GM12891 (cell line): Measurements from ENCODE around the gene UCKL1.
"Not testable (repeated sequence)": the region's sequence is repeated elsewhere in the genome, so short reads cannot be mapped to it uniquely, and the experiment has no call there.

ENCODE experiments used
- DNase-seq: peaks from one replicate; pipeline ENCODE4 v3.0.0; 2011; ENCODE audit warnings: low spot score; ENCODE audit not compliant: insufficient read length
- FAIRE-seq: peaks from 2 replicates; lab custom pipeline; 2011; peaks lifted over from hg19 to GRCh38; lab: Jason Lieb, UNC
- PAX5 ChIP-seq: IDR thresholded peaks from 2 replicates; pipeline ENCODE4 v1.6.1; 2011; ENCODE audit warnings: low read length, moderate library complexity, mild to moderate bottlenecking; ENCODE audit not compliant: insufficient read depth, severe bottlenecking
- POLR2A ChIP-seq: IDR thresholded peaks from 2 replicates; pipeline ENCODE4 v1.6.1; 2011; ENCODE audit warnings: low read depth, low read length, control low read depth
- POLR2AphosphoS5 ChIP-seq: IDR thresholded peaks from 2 replicates; pipeline ENCODE4 v1.6.1; 2011; ENCODE audit warnings: low read depth, low read length, control low read depth
- POU2F2 ChIP-seq: IDR thresholded peaks from 2 replicates; pipeline ENCODE4 v1.6.1; 2011; ENCODE audit warnings: low read depth, mild to moderate bottlenecking, control low read depth, low read length, moderate library complexity
- SPI1 ChIP-seq: IDR thresholded peaks from 2 replicates; pipeline ENCODE4 v1.6.1; 2011; ENCODE audit warnings: low read depth, low read length, control low read depth
- TAF1 ChIP-seq: IDR thresholded peaks from 2 replicates; pipeline ENCODE4 v1.6.1; 2011; ENCODE audit warnings: low read depth, low read length, control low read depth

UCKL1 gene

DNA sequence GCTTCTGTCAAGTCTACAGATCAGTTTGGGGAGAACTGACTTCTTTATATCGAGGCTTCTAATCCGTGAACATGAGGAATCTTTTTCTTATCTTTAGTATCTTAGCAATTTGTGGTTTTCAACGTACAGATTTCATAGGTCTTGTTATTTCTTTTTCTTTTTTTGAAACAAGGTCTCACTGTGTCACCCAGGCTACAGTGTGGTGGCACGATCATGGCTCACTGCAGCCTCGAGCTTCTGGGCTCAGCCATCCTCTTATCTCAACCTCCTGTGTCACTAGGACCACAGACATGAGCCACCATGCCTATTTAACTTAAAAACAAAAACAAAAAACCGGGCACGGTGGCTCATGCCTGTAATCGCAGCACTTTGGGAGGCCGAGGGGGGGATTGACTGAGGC, 32.0 kb downstream of the UCKL1 start:
- TF ChIP-seq POLR2A, result no peak
- TF ChIP-seq POU2F2, result no peak
- TF ChIP-seq TAF1, result no peak
- TF ChIP-seq SPI1, result no peak
- TF ChIP-seq PAX5, result no peak
- TF ChIP-seq POLR2AphosphoS5, result no peak

GRCh38 chr20:63923651-63924050, 32.6 kb downstream of the UCKL1 start:
- no peak for TF ChIP-seq SPI1
- TF ChIP-seq PAX5, result no peak
- no peak for TF ChIP-seq POLR2A
- no peak for TF ChIP-seq POU2F2
- no peak for TF ChIP-seq TAF1
- TF ChIP-seq POLR2AphosphoS5, result no peak
- DNase-seq (no peak), FAIRE-seq (no peak)

More for the DNA sequence above, 32.0 kb downstream of the UCKL1 start:
- DNase-seq, result no peak
- no peak for FAIRE-seq

DNA sequence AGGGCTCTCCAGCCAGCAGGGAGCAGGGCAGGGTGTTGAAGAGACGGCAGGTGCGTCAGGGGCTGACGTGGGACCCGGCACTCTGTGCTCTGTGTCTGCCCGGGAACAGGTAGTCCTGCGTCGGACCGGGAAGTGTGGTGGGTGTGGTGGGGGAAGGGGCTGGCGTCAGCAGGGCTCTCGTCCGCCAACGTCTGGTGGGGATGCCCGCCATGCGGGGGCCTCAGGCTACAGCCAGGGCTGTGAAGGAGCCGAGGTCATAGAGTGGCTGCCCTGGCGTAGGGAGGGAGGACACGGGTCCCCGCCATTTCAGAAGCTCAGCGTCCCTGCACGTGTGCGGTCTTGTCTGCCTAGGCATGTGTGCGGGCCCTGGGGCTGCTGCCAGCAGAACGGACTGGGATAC, 36.0 kb downstream of the UCKL1 start:
- FAIRE-seq (no peak), DNase-seq (no peak)
- TF ChIP-seq SPI1, result no peak
- TF ChIP-seq POLR2A, result no peak
- no peak for TF ChIP-seq TAF1
- no peak for TF ChIP-seq PAX5
- no peak for TF ChIP-seq POLR2AphosphoS5
- no peak for TF ChIP-seq POU2F2

- FAIRE-seq (peak; percentile 35), DNase-seq (no peak)
- TF ChIP-seq POLR2AphosphoS5 (no peak), SPI1 (no peak), TAF1 (no peak), POLR2A (no peak), POU2F2 (no peak), PAX5 (no peak)
Measured at GRCh38 chr20:63919130-63919529, 37.1 kb downstream of the UCKL1 start.

GRCh38 chr20:63917811-63918210, 38.4 kb downstream of the UCKL1 start:
- DNase-seq (no peak), FAIRE-seq (peak; percentile 91)
- TF ChIP-seq POLR2AphosphoS5, result no peak
- TF ChIP-seq POU2F2, result peak; percentile 91
- TF ChIP-seq PAX5, result no peak

GRCh38 chr20:63916371-63916939, 39.8 kb downstream of the UCKL1 start:
- DNase-seq, FAIRE-seq: not testable (repeated sequence)

GRCh38 chr20:63915471-63915870, 40.7 kb downstream of the UCKL1 start:
- no peak for TF ChIP-seq TAF1
- TF ChIP-seq PAX5, result no peak
- TF ChIP-seq SPI1, result no peak
- TF ChIP-seq POU2F2, result no peak
- no peak for TF ChIP-seq POLR2A
- TF ChIP-seq POLR2AphosphoS5, result no peak
- no peak for FAIRE-seq
- no peak for DNase-seq

DNA sequence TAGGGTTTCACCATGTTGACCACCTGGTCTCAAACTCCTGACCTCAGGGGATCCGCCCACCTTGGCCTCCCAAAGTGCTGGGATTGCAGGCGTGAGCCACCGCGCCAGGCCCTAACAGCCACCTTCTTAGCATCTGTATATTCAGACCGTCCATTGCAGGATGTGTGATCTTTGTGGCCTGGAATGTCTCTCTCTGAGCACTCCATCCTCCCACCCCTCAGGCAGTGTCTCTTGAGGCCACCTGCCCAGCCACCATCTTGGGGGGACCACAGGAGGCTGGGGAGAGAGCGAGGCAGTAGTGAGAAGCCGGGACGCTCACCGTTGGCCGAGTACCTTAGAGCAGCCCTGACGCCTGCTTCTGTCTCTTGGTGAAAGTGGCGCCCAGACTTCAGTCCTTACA, 42.4 kb downstream of the UCKL1 start:
- no peak for FAIRE-seq
- TF ChIP-seq SPI1 (no peak), TAF1 (no peak), POLR2A (no peak), POU2F2 (no peak), POLR2AphosphoS5 (no peak), PAX5 (no peak)
- no peak for DNase-seq

DNA sequence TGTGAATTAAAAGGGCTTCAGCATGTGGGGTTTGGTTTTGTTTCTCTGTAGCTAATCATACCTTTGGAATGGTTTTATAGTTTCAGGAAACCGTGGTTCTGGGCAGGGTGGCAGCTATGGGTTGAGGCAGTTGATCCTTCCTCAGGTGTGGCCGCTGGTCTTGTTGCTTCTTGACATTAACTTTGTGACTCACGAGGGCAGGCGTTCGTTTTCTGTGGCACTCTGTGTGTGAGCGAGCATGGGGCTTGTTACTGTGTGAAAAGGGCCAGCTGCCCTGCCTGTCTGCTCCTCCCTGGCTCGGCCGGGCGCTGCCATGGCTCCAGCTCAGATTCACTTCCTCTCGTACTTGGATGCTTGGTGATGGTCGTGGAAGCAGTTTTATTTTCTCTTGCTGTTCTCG, 45.0 kb downstream of the UCKL1 start:
- no peak for FAIRE-seq
- no peak for DNase-seq
- no peak for TF ChIP-seq POLR2AphosphoS5
- no peak for TF ChIP-seq PAX5
- no peak for TF ChIP-seq TAF1
- no peak for TF ChIP-seq POU2F2
- TF ChIP-seq POLR2A, result no peak
- TF ChIP-seq SPI1, result no peak

- TF ChIP-seq TAF1 (no peak), POLR2A (no peak), PAX5 (no peak), SPI1 (no peak), POU2F2 (no peak), POLR2AphosphoS5 (no peak)
- FAIRE-seq, result no peak
- no peak for DNase-seq
Measured at GRCh38 chr20:63908008-63908682, 48.1 kb downstream of the UCKL1 start.
